Neural crest cell (in vitro differentiated cells): ENCODE measurements around the gene CSNK1G2. TPM values are rescaled to one million over a fixed set of nuclear protein-coding genes. Genes with fewer than 3 reads are reported as not detected.
A peak's percentile ranks its signal among the peaks of the same experiment; 100 is the strongest.

Experiments
- DNase-seq: peaks from one replicate; pipeline ENCODE4 v3.0.0; 2021; ENCODE audit warnings: low read depth, mixed read lengths, low spot score
- H3K27ac Mint-ChIP-seq: one replicate; pipeline ENCODE4 v1.8.0; 2021; ENCODE audit warnings: mild to moderate bottlenecking, mixed read lengths; ENCODE audit not compliant: unreplicated experiment
- H3K27me3 Mint-ChIP-seq: 2 replicates; pipeline ENCODE4 v1.8.0; 2021; ENCODE audit warnings: low read depth, mild to moderate bottlenecking, mixed read lengths
- H3K36me3 Mint-ChIP-seq: 2 replicates; pipeline ENCODE4 v1.8.0; 2021; ENCODE audit warnings: low read depth, mild to moderate bottlenecking, mixed read lengths
- H3K4me1 Mint-ChIP-seq: 2 replicates; pipeline ENCODE4 v1.8.0; 2021; ENCODE audit warnings: mixed read lengths
- H3K4me3 Mint-ChIP-seq: one replicate; pipeline ENCODE4 v1.8.0; 2021; ENCODE audit warnings: mild to moderate bottlenecking, mixed read lengths
- H3K9me3 Mint-ChIP-seq: 2 replicates; pipeline ENCODE4 v1.8.0; 2021; ENCODE audit warnings: mixed read lengths
- total RNA-seq: library from RNA; stranded (reverse); gene quantifications from 2 replicates; pipeline ENCODE4 v1.2.1, GENCODE V29; 2021
- TF ChIP-seq, protein P1 (sequence below): fragments of 200-600 bp; sonication (generic); conservative IDR thresholded peaks from 2 replicates; pipeline ENCODE4 v1.5.0; 2021; ENCODE audit warnings: antibody characterized with exemption, mild to moderate bottlenecking

CSNK1G2 gene
- total RNA-seq, 1 donor from 2014 or later, result 133 TPM

DNA sequence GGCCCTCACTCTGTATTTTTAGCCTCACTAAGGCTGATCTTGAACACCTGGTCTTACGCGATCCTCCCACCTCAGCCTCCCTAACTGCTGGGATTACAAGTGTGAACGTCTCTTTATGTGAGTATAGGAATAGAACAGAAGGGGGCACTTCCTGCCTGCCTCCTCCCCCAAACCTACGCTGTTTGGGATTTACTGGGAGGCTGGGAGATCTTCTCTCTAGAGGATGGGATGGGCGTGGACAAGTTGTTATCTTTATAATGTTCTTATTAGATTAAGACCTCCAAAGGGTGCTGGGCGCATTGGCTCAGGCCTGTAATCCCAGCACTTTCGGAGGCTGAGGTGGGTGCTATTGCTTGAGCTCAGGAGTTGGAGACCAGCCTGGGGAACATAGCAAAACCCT, 2.9 kb upstream of the CSNK1G2 start:
- Mint-ChIP-seq H3K4me3 (peak overlapping the region; percentile 78), H3K36me3 (peaks cover 6% of the 10 kb centered on the region), H3K27me3 (no peaks in the 10 kb centered on the region), H3K27ac (no peak overlapping the region), H3K9me3 (no peaks in the 10 kb centered on the region), H3K4me1 (peaks cover 26% of the 10 kb centered on the region)
- TF ChIP-seq, protein P1, sequence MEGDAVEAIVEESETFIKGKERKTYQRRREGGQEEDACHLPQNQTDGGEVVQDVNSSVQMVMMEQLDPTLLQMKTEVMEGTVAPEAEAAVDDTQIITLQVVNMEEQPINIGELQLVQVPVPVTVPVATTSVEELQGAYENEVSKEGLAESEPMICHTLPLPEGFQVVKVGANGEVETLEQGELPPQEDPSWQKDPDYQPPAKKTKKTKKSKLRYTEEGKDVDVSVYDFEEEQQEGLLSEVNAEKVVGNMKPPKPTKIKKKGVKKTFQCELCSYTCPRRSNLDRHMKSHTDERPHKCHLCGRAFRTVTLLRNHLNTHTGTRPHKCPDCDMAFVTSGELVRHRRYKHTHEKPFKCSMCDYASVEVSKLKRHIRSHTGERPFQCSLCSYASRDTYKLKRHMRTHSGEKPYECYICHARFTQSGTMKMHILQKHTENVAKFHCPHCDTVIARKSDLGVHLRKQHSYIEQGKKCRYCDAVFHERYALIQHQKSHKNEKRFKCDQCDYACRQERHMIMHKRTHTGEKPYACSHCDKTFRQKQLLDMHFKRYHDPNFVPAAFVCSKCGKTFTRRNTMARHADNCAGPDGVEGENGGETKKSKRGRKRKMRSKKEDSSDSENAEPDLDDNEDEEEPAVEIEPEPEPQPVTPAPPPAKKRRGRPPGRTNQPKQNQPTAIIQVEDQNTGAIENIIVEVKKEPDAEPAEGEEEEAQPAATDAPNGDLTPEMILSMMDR, result no peak
- no peak for DNase-seq

DNA sequence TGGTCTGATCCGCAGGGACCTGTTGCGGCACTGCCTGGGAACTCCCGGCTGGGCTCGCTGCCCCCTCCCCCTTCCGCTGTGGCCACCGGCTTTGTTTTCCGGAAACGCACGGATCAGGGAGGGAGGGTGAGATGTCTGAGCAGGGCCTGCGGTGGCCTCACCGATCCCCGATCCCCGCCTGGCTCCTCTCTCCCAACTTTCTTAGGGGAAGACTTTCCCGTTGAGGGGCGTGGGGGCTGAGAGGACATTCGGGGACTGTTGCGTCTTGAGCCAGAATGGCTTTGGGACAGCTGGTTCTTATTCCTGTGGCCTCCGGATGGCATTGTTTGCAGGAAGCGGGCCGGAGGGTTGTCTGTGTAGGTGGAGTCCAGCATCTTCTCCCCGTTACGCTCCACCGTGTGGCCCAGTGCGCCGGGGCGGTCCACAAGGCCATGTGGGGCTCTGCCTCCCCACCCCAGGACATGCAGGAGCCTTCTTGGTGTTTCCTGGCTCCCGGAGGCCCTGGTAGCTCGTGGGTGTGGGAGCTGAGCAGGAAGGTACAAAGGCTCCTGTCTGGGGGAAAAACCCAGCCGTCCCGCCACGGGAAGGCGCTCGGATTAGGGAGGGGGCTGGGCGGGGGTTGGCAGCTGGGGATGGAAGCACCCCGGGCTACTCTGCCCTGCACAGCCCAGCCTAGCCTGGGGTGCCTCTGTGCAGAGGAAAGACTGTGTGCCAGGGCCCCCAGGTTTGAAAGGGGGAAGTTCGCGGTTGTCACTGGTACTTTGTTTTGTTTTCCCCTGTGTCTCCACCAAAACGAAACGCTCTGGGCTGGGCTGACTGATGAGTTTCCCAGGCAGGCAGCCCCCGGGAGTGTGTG, 1.3 kb downstream of the CSNK1G2 start:
- Mint-ChIP-seq H3K27me3 (no peaks in the 10 kb centered on the region), H3K4me1 (peaks cover 24% of the 10 kb centered on the region), H3K4me3 (peak overlapping the region; percentile 97), H3K27ac (peak overlapping the region; percentile 86), H3K9me3 (no peaks in the 10 kb centered on the region), H3K36me3 (peaks cover 2% of the 10 kb centered on the region)
- DNase-seq, result peak; percentile 70
- TF ChIP-seq, protein P1, result no peak

DNA sequence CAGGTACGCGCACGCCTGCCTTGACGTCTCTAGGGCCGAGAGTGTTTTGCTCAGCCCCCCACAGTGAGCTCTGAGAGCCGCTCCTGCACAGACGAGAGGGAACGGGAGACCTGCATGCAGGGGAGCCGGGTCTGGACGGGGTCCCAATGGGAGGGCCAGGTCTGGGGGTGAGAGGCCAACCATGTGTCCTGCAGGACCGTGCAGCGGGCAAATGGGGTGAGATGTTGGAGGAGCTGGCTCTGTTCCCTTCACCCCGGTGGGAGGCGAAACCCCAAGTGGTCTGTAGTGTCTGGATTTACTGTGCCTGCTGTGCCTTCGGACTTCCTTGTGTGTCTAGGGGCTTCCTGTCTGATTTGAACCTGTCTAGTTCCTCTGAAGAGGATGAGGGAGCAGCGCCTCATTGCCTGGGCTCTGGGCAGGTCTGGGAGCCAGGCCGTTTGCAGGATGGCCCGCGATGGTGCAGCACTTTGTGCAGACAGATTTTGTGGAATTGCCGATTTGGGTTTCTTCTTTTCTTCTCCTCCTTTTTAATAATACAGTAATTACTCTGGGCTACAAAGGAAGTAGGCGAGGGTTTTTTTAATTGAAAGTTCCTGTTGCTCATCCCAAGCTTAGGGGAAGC, 2.1 kb downstream of the CSNK1G2 start:
- peaks cover 24% of the 10 kb centered on the region for H3K4me1 Mint-ChIP-seq

DNA sequence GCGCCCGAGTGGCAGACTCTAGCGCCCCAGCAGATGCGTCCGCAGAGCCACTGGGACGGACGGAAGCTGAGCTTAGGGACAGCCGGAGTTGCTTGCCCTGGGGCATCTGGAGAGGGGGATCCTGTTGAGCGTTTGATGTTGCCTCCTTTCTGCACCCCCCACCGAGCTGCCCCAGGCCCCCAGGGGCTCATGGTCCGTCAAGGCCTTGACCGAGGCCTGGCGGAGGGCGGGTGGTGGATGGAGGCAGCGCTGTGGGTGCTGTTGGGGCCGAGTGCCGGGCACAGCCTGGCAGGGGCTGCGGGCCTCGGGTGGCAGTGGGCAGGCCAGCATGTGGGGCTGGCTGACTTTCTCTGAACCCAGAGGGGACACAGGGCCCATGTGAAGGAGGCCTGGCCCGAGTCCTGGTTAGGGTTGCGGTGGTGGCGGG, 2.7 kb downstream of the CSNK1G2 start:
- TF ChIP-seq, protein P1, result no peak
- peak overlapping the region; percentile 97 for H3K4me3 Mint-ChIP-seq

More for the DNA sequence above, 2.1 kb downstream of the CSNK1G2 start:
- Mint-ChIP-seq H3K36me3 (peaks cover 2% of the 10 kb centered on the region), H3K9me3 (no peaks in the 10 kb centered on the region), H3K27me3 (no peaks in the 10 kb centered on the region), H3K4me3 (peak overlapping the region; percentile 97), H3K27ac (peak overlapping the region; percentile 86)
- TF ChIP-seq, protein P1, result no peak
- DNase-seq, result no peak

DNA sequence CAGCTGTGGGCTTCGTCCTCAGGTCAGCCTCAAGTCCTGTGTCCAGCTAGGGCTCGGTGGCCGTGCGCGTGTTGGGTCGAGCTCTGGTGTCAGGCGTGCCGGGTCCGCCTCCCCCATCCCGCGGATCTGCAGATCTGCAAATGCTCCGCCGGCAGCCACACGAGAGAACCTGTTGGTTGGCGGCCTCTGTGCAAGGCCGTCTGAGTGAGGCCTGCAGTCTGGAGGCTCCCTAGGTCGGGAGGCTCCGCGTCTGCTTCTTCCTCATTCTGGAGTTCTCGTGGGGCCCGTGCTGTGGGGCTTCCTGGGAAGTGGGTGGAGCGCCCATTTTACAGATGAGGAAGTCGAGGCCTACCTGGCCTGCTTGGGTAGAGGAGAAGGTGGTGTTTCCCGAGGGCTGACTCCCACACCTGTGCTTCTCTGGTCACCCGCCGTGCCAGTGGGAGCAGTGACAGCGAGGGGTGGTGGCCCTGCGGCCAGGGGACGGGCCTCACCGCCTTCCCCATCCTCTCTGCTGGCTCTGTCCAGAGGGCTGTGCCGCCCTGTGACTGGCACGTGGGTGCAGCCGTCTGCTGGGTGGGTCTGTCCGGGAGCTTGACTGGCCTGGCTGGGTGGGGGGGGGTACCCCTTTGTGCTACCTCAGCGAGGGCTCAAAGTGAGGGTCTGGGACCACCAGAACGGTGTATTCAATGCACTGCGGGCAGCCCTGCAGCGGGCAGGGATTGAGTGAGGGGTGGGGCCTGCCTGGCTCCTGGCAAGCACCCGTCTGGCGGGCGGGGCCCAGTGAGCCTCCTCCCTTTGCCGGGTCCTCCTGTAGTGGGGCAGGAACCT, 3.3 kb downstream of the CSNK1G2 start:
- Mint-ChIP-seq H3K27me3 (no peaks in the 10 kb centered on the region), H3K36me3 (peaks cover 2% of the 10 kb centered on the region), H3K4me3 (peak overlapping the region; percentile 64), H3K4me1 (peaks cover 27% of the 10 kb centered on the region), H3K9me3 (no peaks in the 10 kb centered on the region), H3K27ac (no peak overlapping the region)
- no peak for DNase-seq
- TF ChIP-seq, protein P1, result no peak

More for the DNA sequence above, 2.7 kb downstream of the CSNK1G2 start:
- Mint-ChIP-seq H3K27me3 (no peaks in the 10 kb centered on the region), H3K27ac (peak overlapping the region; percentile 86), H3K36me3 (peaks cover 2% of the 10 kb centered on the region), H3K9me3 (no peaks in the 10 kb centered on the region), H3K4me1 (peaks cover 27% of the 10 kb centered on the region)
- no peak for DNase-seq
